ENCODE measurements around the gene FKBP5. TPM values are rescaled to one million over a fixed set of nuclear protein-coding genes. Genes with fewer than 3 reads are reported as not detected.
"Not testable (repeated sequence)": the region's sequence is repeated elsewhere in the genome, so short reads cannot be mapped to it uniquely, and the experiment has no call there.

The FKBP5 gene
- total and polyA plus RNA-seq, 10 donors = 23.8 to 368 (median 148) TPM

DNA sequence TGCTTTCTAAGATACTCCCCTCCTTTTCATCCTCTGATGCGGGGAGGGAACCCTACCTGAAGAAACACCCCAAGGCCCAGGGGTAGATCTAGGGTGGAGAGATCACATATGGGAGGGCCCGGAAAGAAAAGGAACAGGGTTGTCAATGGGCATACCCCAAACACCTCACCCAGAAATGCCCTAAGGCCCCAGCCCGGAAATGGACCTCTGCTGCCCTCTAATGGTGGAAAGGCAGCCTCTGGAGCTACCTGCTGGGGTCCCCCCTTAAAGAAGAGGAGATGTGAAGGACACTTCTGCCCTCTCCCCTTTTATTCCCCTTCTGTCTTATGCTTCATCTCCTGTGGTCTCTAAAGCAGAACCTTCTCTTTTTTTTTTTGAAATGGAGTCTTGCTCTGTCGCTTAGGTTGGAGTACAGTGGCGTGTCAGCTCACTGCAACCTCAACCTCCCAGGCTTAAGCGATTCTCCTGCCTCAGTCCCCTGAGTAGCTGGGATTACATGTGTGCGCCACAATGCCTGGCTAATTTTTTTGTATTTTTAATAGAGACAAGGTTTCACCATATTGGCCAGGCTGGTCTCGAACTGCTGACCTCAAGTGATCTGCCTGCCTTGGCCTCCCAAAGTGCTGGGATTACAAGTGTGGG is 47.7 kb upstream of the FKBP5 start:
- Histone ChIP-seq H3K27me3 (replicated peaks in 1 of 7) (no peaks in the 10 kb centered on the region), H3K4me1 (peaks cover 26 to 78% (median 65%) of the 10 kb centered on the region in 6 donors), H3K9me3 (no peaks in the 10 kb centered on the region), H3K4me3 (no peak overlapping the region), H3K27ac (peak overlapping the region in 4 of 8 donors; percentile 35 to 100 (median 74)), H3K36me3 (no peaks in the 10 kb centered on the region)
- intact Hi-C loops (cut with DNase I; ENCODE audit: low total_unique reads) = loop anchor here (2.0 to 5.0 kb wide), 2 partner anchors 154 to 214 kb away; no protein-coding TSS in a partner anchor
- peak; percentile 94 for DNase-seq
- WGBS, 5 donors = 59 to 63% (median 60%) methylated on average over 8 of the region's 8 CpGs
- TF ChIP-seq POLR2AphosphoS5 (IDR thresholded peaks at IDR 0.05) (peak in 2 of 3 donors; percentile 32 to 78), POLR2A (IDR thresholded peaks at IDR 0.05) (no peak)
- TF ChIP-seq, protein P1, sequence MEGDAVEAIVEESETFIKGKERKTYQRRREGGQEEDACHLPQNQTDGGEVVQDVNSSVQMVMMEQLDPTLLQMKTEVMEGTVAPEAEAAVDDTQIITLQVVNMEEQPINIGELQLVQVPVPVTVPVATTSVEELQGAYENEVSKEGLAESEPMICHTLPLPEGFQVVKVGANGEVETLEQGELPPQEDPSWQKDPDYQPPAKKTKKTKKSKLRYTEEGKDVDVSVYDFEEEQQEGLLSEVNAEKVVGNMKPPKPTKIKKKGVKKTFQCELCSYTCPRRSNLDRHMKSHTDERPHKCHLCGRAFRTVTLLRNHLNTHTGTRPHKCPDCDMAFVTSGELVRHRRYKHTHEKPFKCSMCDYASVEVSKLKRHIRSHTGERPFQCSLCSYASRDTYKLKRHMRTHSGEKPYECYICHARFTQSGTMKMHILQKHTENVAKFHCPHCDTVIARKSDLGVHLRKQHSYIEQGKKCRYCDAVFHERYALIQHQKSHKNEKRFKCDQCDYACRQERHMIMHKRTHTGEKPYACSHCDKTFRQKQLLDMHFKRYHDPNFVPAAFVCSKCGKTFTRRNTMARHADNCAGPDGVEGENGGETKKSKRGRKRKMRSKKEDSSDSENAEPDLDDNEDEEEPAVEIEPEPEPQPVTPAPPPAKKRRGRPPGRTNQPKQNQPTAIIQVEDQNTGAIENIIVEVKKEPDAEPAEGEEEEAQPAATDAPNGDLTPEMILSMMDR (IDR thresholded peaks at IDR 0.05 in 8 of 11, conservative IDR thresholded peaks at IDR 0.05 in 3 of 11) = peak; percentile 85 to 97 (median 91)

DNA sequence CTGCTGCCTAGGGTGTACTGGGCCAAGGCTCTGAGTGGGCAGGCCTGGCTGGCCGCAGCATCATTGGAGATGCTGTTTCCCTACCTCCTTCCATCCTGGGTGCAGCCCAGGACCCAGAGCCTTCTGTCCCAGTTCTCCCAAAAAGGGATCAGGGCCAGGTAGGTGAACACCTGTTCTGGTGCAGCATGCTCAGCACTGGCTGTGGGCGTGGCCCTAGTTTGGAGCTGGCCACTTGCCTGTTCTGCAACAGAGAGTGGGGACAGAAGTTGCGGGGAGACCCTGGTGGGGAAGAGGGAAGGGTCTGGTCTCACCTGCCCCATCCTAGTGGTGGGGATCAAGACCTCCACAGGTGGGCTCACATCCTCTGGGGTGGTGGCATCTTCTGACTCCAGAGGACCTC is 46.7 kb upstream of the FKBP5 start:
- Histone ChIP-seq H3K4me3 (no peak overlapping the region), H3K36me3 (no peaks in the 10 kb centered on the region), H3K9me3 (no peaks in the 10 kb centered on the region), H3K27ac (peak overlapping the region in 3 of 8 donors; percentile 50 to 100 (median 99)), H3K27me3 (replicated peaks in 1 of 7) (no peaks in the 10 kb centered on the region), H3K4me1 (peaks cover 32 to 84% (median 71%) of the 10 kb centered on the region in 6 donors)
- intact Hi-C loops (cut with DNase I; ENCODE audit: low total_unique reads) = loop anchor here (5.0 kb wide), 1 partner anchor 213 kb away; no protein-coding TSS in a partner anchor
- TF ChIP-seq, protein P1 (IDR thresholded peaks at IDR 0.05 in 8 of 11, conservative IDR thresholded peaks at IDR 0.05 in 3 of 11) = no peak
- TF ChIP-seq POLR2A (IDR thresholded peaks at IDR 0.05) = no peak
- no peak for TF ChIP-seq POLR2AphosphoS5 (IDR thresholded peaks at IDR 0.05)
- DNase-seq = peak; percentile 82
- whole genome bisulfite sequencing, 5 donors = 83 to 98% (median 92%) methylated on average over 3 of the region's 3 CpGs

DNA sequence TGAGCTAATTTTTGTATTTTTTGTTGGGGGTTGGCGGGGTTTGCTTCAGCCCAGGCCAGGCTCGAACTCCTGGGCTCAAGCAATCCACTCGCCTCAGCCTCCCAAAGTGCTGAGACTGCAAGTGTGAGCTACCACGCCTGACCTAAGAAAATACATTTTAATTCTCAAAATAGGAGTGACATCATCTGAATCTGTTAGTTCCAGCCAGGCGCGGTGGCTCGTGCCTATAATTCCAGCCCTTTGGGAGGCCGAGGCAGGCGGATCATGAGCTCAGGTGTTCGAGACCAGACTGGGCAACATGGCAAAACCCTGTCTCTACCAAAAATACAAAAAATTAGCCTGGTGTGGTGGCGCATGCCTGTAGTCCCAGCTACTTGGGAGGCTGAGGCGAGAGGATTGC is 45.6 kb upstream of the FKBP5 start:
- DNase-seq = peak; percentile 74
- H3K4me3 ChIP-seq; H3K9me3 ChIP-seq; intact Hi-C loops (cut with DNase I; ENCODE audit: low total_unique reads); H3K36me3 ChIP-seq; H3K27me3 ChIP-seq (replicated peaks in 1 of 7): not testable (repeated sequence)
- Histone ChIP-seq H3K4me1 (peaks cover 43 to 84% (median 76%) of the 10 kb centered on the region in 6 donors), H3K27ac (peak overlapping the region in 4 of 8 donors; percentile 99 to 100 (median 100))
- 96 to 98% (median 97%) methylated on average over 12 of the region's 12 CpGs for WGBS, 5 donors

DNA sequence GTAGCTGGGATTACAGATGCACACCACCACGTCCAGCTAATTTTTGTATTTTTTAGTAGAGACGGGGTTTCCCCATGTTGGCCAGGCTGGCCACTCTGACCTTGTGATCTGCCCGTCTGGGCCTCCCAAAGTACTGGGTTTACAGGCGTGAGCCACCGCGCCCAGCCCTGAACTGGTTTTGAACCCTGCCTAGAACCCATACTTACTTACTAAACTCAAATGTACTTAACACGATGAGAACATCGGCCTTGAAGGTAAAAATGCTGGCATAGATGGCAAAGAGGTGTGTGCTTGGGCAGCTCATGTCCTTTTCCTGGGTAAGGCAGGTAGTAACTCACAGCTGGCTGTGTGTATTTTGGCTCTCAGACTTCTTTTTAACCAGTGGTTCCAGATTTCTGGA is 44.9 kb upstream of the FKBP5 start:
- Histone ChIP-seq H3K36me3 (no peaks in the 10 kb centered on the region), H3K9me3 (no peaks in the 10 kb centered on the region), H3K27me3 (replicated peaks in 1 of 7) (no peaks in the 10 kb centered on the region), H3K27ac (peak overlapping the region in 5 of 8 donors; percentile 99 to 100 (median 100)), H3K4me3 (no peak overlapping the region), H3K4me1 (peaks cover 50 to 91% (median 83%) of the 10 kb centered on the region in 6 donors)
- peak; percentile 73 for DNase-seq
- intact Hi-C loops (cut with DNase I; ENCODE audit: low total_unique reads) = no loop called here
- 90 to 95% (median 93%) methylated on average over 8 of the region's 8 CpGs for WGBS, 5 donors
- TF ChIP-seq, protein P1 (IDR thresholded peaks at IDR 0.05 in 8 of 11, conservative IDR thresholded peaks at IDR 0.05 in 3 of 11) = no peak
- TF ChIP-seq POLR2A (IDR thresholded peaks at IDR 0.05) (no peak), POLR2AphosphoS5 (IDR thresholded peaks at IDR 0.05) (no peak)

Data from spleen (tissue), 11 donors.